HepG2 (cell line): ENCODE results near the gene KIAA0232. TPM values are rescaled to one million over a fixed set of nuclear protein-coding genes. Genes with fewer than 3 reads are reported as not detected.

Source experiments
- CSRNP1 ChIP-seq: sonication (generic); formaldehyde crosslinking; IDR thresholded peaks from 2 replicates; pipeline ENCODE4 v1.8.1; 2023; ENCODE audit warnings: mild to moderate bottlenecking, missing genetic modification reagents
- E2F2 ChIP-seq: sonication (generic); formaldehyde crosslinking; IDR thresholded peaks from 2 replicates; pipeline ENCODE4 v1.4.0; 2020; ENCODE audit warnings: missing genetic modification reagents, borderline replicate concordance
- FOXP1 ChIP-seq, 2 experiments: fragments of 450-650 bp in 1 of 2; IDR thresholded peaks; 2 replicates each; pipeline ENCODE4 v1.6.1; 2017 to 2018; ENCODE audit warnings: antibody characterized with exemption in 1 of 2
- GFI1 ChIP-seq: sonication (generic); formaldehyde crosslinking; IDR thresholded peaks from 2 replicates; pipeline ENCODE4 v1.5.0; 2020; ENCODE audit warnings: missing genetic modification reagents, mild to moderate bottlenecking, borderline replicate concordance
- HHEX ChIP-seq: IDR thresholded peaks from 2 replicates; pipeline ENCODE4 v1.6.1; 2016; ENCODE audit warnings: control low read depth
- MYNN ChIP-seq: sonication (generic); formaldehyde crosslinking; IDR thresholded peaks from 2 replicates; pipeline ENCODE4 v1.4.0; 2020; ENCODE audit warnings: mild to moderate bottlenecking, low read depth, missing genetic modification reagents
- NFE2L1 ChIP-seq: sonication (generic); formaldehyde crosslinking; IDR thresholded peaks from 2 replicates; pipeline ENCODE4 v1.4.0; 2020; ENCODE audit warnings: missing genetic modification reagents, mild to moderate bottlenecking, borderline replicate concordance
- NFE2L2 ChIP-seq: fragments of 150-350 bp; IDR thresholded peaks from 2 replicates; pipeline ENCODE4 v1.6.1; 2014; ENCODE audit warnings: low read length
- NFYB ChIP-seq: sonication (generic); formaldehyde crosslinking; IDR thresholded peaks from 2 replicates; pipeline ENCODE4 v1.4.0; 2020; ENCODE audit warnings: missing genetic modification reagents
- SALL1 ChIP-seq: sonication (generic); formaldehyde crosslinking; IDR thresholded peaks from 2 replicates; pipeline ENCODE4 v1.8.0; 2022; ENCODE audit warnings: mild to moderate bottlenecking, missing genetic modification reagents
- SMC3 ChIP-seq: IDR thresholded peaks from 2 replicates; pipeline ENCODE4 v1.6.1; 2011; ENCODE audit warnings: low read length, improper control_type of control experiment
- ZFP82 ChIP-seq: sonication (generic); formaldehyde crosslinking; IDR thresholded peaks from 2 replicates; pipeline ENCODE4 v1.5.1; 2020; ENCODE audit warnings: mild to moderate bottlenecking, missing genetic modification reagents, borderline replicate concordance
- ZIK1 ChIP-seq: sonication (generic); formaldehyde crosslinking; IDR thresholded peaks from 2 replicates; pipeline ENCODE4 v1.5.0; 2020; ENCODE audit warnings: mild to moderate bottlenecking, low read depth, missing genetic modification reagents, borderline replicate concordance
- ZNF124 ChIP-seq: sonication (generic); formaldehyde crosslinking; IDR thresholded peaks from 2 replicates; pipeline ENCODE4 v1.4.0; 2020; ENCODE audit warnings: missing genetic modification reagents
- ZNF296 ChIP-seq: sonication (generic); formaldehyde crosslinking; conservative IDR thresholded peaks from 2 replicates; pipeline ENCODE4 v1.5.0; 2020; ENCODE audit warnings: mild to moderate bottlenecking, missing genetic modification reagents
- ZNF407 ChIP-seq: sonication (generic); formaldehyde crosslinking; IDR thresholded peaks from one replicate; pipeline ENCODE4 v1.5.1; 2020; ENCODE audit warnings: mild to moderate bottlenecking, missing genetic modification reagents; ENCODE audit errors: not compliant biosample characterization
- polyA plus RNA-seq, 8 experiments: library from polyadenylated mRNA; depleted of rRNA in 3 of 8; stranded (reverse) in 7 of 8; unstranded in 1 of 8; fragments of >200 nt; fragmentation: Illumina TruSeq in 4 of 8; extraction: Trizol in 4 of 8; gene quantifications; 2 replicates each; pipeline versions ENCODE4 v1.2.1 to v1.2.3, GENCODE V29; 2011 to 2016; ENCODE audit warnings: low read depth in 4 of 8, missing spikeins in 1 of 8, mixed read lengths in 1 of 8; ENCODE audit not compliant: insufficient read depth in 1 of 8
- total RNA-seq, 5 experiments: library from RNA; depleted of rRNA; stranded (reverse); fragments of >200 nt; fragmentation: Illumina TruSeq; extraction: Trizol; gene quantifications; 2 replicates each; pipeline ENCODE4 v1.2.3, GENCODE V29; 2016; ENCODE audit warnings: low read depth in 1 of 5
- TF ChIP-seq, protein P1 (sequence below): sonication (generic); formaldehyde crosslinking; IDR thresholded peaks from 2 replicates; pipeline ENCODE4 v1.8.0; 2022; ENCODE audit warnings: mild to moderate bottlenecking, missing genetic modification reagents

KIAA0232 gene
- total and polyA plus RNA-seq, 2 of the 13 experiments (the other 11 are each of a cell fraction or from before 2014, with no cell fraction given), result 7.8 to 17.1 TPM

- TF ChIP-seq, protein P1, sequence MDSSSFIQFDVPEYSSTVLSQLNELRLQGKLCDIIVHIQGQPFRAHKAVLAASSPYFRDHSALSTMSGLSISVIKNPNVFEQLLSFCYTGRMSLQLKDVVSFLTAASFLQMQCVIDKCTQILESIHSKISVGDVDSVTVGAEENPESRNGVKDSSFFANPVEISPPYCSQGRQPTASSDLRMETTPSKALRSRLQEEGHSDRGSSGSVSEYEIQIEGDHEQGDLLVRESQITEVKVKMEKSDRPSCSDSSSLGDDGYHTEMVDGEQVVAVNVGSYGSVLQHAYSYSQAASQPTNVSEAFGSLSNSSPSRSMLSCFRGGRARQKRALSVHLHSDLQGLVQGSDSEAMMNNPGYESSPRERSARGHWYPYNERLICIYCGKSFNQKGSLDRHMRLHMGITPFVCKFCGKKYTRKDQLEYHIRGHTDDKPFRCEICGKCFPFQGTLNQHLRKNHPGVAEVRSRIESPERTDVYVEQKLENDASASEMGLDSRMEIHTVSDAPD (CRISPR knock-in tag), result no peak
- no peak; the same call in 1 of the 2 replicates for TF ChIP-seq SMC3
- TF ChIP-seq MYNN, result no peak
- TF ChIP-seq NFE2L2, result no peak
- no peak for TF ChIP-seq HHEX (CRISPR knock-in tag)
- no peak for TF ChIP-seq E2F2 (CRISPR knock-in tag)
- TF ChIP-seq ZNF124, result no peak
- no peak for TF ChIP-seq NFE2L1 (CRISPR knock-in tag)
- TF ChIP-seq FOXP1 (IDR thresholded peaks at IDR 0.05), result no peak
- TF ChIP-seq FOXP1 (CRISPR knock-in tag; IDR thresholded peaks at IDR 0.05), result peak; percentile 67
- TF ChIP-seq ZNF296 (CRISPR knock-in tag), result no peak
- TF ChIP-seq ZIK1 (CRISPR knock-in tag), result no peak; the same call in 1 of the 2 replicates
- no peak for TF ChIP-seq ZFP82
- no peak for TF ChIP-seq ZNF407 (CRISPR knock-in tag)
- no peak for TF ChIP-seq NFYB (CRISPR knock-in tag)
- peak; percentile 46; the same call in 1 of the 2 replicates for TF ChIP-seq SALL1 (CRISPR knock-in tag)
- TF ChIP-seq GFI1 (CRISPR knock-in tag), result peak; percentile 85
- TF ChIP-seq CSRNP1 (CRISPR knock-in tag), result no peak
Observed at GRCh38 chr4:6929812-6930464, 147.4 kb downstream of the KIAA0232 start (continued).
